Ectodermal cell (in vitro differentiated cells): ENCODE measurements around the gene LIMD2.

ENCODE experiments used
- H3K27ac ChIP-seq: 2 replicates; pipeline ENCODE4 v1.7.0; 2013; ENCODE audit warnings: mild to moderate bottlenecking, low read depth, low read length; ENCODE audit not compliant: insufficient read depth, poor library complexity, severe bottlenecking
- H3K27me3 ChIP-seq: 2 replicates; pipeline ENCODE4 v1.7.0; 2013; ENCODE audit warnings: mild to moderate bottlenecking, low read length; ENCODE audit not compliant: insufficient read depth, control insufficient read depth, poor library complexity, severe bottlenecking
- H3K36me3 ChIP-seq: one replicate; pipeline ENCODE4 v1.7.0; 2013; ENCODE audit warnings: low read length; ENCODE audit not compliant: control insufficient read depth, insufficient read depth
- H3K4me1 ChIP-seq: one replicate; pipeline ENCODE4 v1.7.0; 2013; ENCODE audit warnings: low read length; ENCODE audit not compliant: control insufficient read depth, insufficient read depth
- H3K4me3 ChIP-seq: 2 replicates; pipeline ENCODE4 v1.7.0; 2013; ENCODE audit warnings: low read depth, low read length, control low read depth; ENCODE audit not compliant: insufficient read depth
- H3K9me3 ChIP-seq: 2 replicates; pipeline ENCODE4 v1.7.0; 2013; ENCODE audit warnings: mild to moderate bottlenecking, low read length, moderate library complexity; ENCODE audit not compliant: control insufficient read depth
- WGBS, 2 experiments: methylation state at CpG; one replicate each; pipeline ENCODE4 v1.1.7; 2013; ENCODE audit warnings: missing lambda C conversion rate in 2 of 2; 5-methylcytosine and 5-hydroxymethylcytosine counted together

The LIMD2 gene

GRCh38 chr17:63659850-63660249 is 40.1 kb downstream of the LIMD2 start:
- 86 to 96% methylated on average over 3 of the region's 3 CpGs for WGBS, 2 experiments
- H3K36me3 ChIP-seq = no peaks in the 10 kb centered on the region

GRCh38 chr17:63658366-63658765 is 41.6 kb downstream of the LIMD2 start:
- Histone ChIP-seq H3K9me3 (no peaks in the 10 kb centered on the region), H3K4me1 (no peaks in the 10 kb centered on the region), H3K27ac (no peak overlapping the region), H3K27me3 (no peaks in the 10 kb centered on the region), H3K4me3 (no peak overlapping the region), H3K36me3 (no peaks in the 10 kb centered on the region)
- WGBS, 2 experiments = 88 to 91% methylated on average over 1 of the region's 1 CpG

More at GRCh38 chr17:63659850-63660249, 40.1 kb downstream of the LIMD2 start:
- Histone ChIP-seq H3K4me3 (no peak overlapping the region), H3K9me3 (no peaks in the 10 kb centered on the region), H3K27ac (no peak overlapping the region), H3K27me3 (no peaks in the 10 kb centered on the region), H3K4me1 (no peaks in the 10 kb centered on the region)

- Histone ChIP-seq H3K4me3 (no peak overlapping the region), H3K4me1 (no peaks in the 10 kb centered on the region), H3K9me3 (no peaks in the 10 kb centered on the region), H3K36me3 (peaks cover 4% of the 10 kb centered on the region), H3K27me3 (no peaks in the 10 kb centered on the region), H3K27ac (no peak overlapping the region)
- 85 to 92% methylated on average over 3 of the region's 3 CpGs for WGBS, 2 experiments
Observed at GRCh38 chr17:63657786-63658185, 42.1 kb downstream of the LIMD2 start.

GRCh38 chr17:63653050-63653449 is 46.9 kb downstream of the LIMD2 start:
- no peaks in the 10 kb centered on the region for H3K4me1 ChIP-seq
- no peak overlapping the region for H3K4me3 ChIP-seq
- H3K27me3 ChIP-seq = no peaks in the 10 kb centered on the region
- WGBS, 2 experiments = 79 to 84% methylated on average over 2 of the region's 2 CpGs
- peaks cover 4% of the 10 kb centered on the region for H3K36me3 ChIP-seq
- no peaks in the 10 kb centered on the region for H3K9me3 ChIP-seq
- H3K27ac ChIP-seq = no peak overlapping the region

GRCh38 chr17:63652106-63652505 is 47.8 kb downstream of the LIMD2 start:
- WGBS, 2 experiments = 94 to 99% methylated on average over 3 of the region's 3 CpGs
- peaks cover 2% of the 10 kb centered on the region for H3K4me1 ChIP-seq
- H3K36me3 ChIP-seq = peaks cover 4% of the 10 kb centered on the region
- H3K27ac ChIP-seq = no peak overlapping the region
- H3K9me3 ChIP-seq = no peaks in the 10 kb centered on the region
- H3K4me3 ChIP-seq = no peak overlapping the region
- no peaks in the 10 kb centered on the region for H3K27me3 ChIP-seq

GRCh38 chr17:63649813-63650212 is 50.1 kb downstream of the LIMD2 start:
- Histone ChIP-seq H3K27ac (no peak overlapping the region), H3K4me3 (no peak overlapping the region), H3K4me1 (peaks cover 4% of the 10 kb centered on the region), H3K36me3 (peaks cover 4% of the 10 kb centered on the region), H3K27me3 (no peaks in the 10 kb centered on the region), H3K9me3 (no peaks in the 10 kb centered on the region)
- WGBS, 2 experiments = 100% methylated on average over 1 of the region's 1 CpG

GRCh38 chr17:63647936-63648335 is 52.0 kb downstream of the LIMD2 start:
- Histone ChIP-seq H3K4me1 (peaks cover 4% of the 10 kb centered on the region), H3K4me3 (no peak overlapping the region), H3K36me3 (peaks cover under 1% of the 10 kb centered on the region), H3K27ac (no peak overlapping the region), H3K9me3 (no peaks in the 10 kb centered on the region), H3K27me3 (no peaks in the 10 kb centered on the region)

- Histone ChIP-seq H3K27ac (no peak overlapping the region), H3K27me3 (no peaks in the 10 kb centered on the region)
Observed at GRCh38 chr17:63647065-63647725, 52.7 kb downstream of the LIMD2 start.

GRCh38 chr17:63646488-63646806 is 53.5 kb downstream of the LIMD2 start:
- H3K27me3 ChIP-seq = no peaks in the 10 kb centered on the region
- no peaks in the 10 kb centered on the region for H3K9me3 ChIP-seq
- H3K27ac ChIP-seq = no peak overlapping the region
- no peak overlapping the region for H3K4me3 ChIP-seq
- H3K4me1 ChIP-seq = peaks cover 4% of the 10 kb centered on the region
- WGBS, 2 experiments = 90 to 100% methylated on average over 1 of the region's 1 CpG
- no peaks in the 10 kb centered on the region for H3K36me3 ChIP-seq

More at GRCh38 chr17:63647065-63647725, 52.7 kb downstream of the LIMD2 start:
- Histone ChIP-seq H3K36me3 (no peaks in the 10 kb centered on the region), H3K4me3 (no peak overlapping the region), H3K4me1 (peaks cover 4% of the 10 kb centered on the region), H3K9me3 (no peaks in the 10 kb centered on the region)
- 74 to 80% methylated on average over 4 of the region's 4 CpGs for WGBS, 2 experiments
